Upper lobe of left lung (tissue), 4 donors: ENCODE data around the gene AP2A2.

Source experiments
- POLR2AphosphoS5 ChIP-seq, 2 donors: sonication (generic); formaldehyde crosslinking; IDR thresholded peaks; one replicate each; pipeline ENCODE4 v1.5.1; 2017; ENCODE audit warnings: antibody characterized with exemption in 2 of 2
- TF ChIP-seq, protein P1 (sequence below), 6 experiments: fragments of 450-650 bp in 4 of 6; fragments of 200-600 bp in 2 of 6; sonication (generic) in 2 of 6; IDR thresholded peaks; one replicate each; pipeline ENCODE4 v1.5.1; 2016 to 2019; ENCODE audit warnings: antibody characterized with exemption in 6 of 6

DNA sequence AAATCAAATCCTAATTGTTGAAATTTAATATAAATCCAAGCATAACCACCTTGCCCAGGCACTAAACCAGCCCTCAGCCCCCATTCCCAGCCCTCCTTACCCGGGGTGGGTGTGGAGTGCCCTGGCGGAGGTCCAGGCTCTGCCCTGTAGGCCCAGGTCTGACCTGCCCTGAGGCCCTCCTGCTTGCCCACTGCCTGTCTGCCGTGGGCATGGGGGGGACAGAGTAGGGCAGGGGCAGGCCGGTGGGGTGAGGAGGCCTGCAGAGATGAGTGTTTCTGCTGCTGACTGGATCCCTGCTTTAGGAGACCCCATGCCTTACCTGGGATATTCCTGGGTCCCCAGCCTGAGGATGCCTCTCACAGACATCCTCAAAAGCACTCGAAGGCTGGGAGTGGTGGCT lies 11.5 kb upstream of the AP2A2 start:
- TF ChIP-seq, protein P1, sequence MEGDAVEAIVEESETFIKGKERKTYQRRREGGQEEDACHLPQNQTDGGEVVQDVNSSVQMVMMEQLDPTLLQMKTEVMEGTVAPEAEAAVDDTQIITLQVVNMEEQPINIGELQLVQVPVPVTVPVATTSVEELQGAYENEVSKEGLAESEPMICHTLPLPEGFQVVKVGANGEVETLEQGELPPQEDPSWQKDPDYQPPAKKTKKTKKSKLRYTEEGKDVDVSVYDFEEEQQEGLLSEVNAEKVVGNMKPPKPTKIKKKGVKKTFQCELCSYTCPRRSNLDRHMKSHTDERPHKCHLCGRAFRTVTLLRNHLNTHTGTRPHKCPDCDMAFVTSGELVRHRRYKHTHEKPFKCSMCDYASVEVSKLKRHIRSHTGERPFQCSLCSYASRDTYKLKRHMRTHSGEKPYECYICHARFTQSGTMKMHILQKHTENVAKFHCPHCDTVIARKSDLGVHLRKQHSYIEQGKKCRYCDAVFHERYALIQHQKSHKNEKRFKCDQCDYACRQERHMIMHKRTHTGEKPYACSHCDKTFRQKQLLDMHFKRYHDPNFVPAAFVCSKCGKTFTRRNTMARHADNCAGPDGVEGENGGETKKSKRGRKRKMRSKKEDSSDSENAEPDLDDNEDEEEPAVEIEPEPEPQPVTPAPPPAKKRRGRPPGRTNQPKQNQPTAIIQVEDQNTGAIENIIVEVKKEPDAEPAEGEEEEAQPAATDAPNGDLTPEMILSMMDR (IDR thresholded peaks at IDR 0.05), result no peak
- TF ChIP-seq POLR2AphosphoS5 (IDR thresholded peaks at IDR 0.05), result no peak
